T-cell (primary cell): ENCODE data around the gene CCDC78. TPM values are rescaled to one million over a fixed set of nuclear protein-coding genes. Genes with fewer than 3 reads are reported as not detected.

Experiments used
- ATAC-seq, 4 experiments: fragments of 200-7000 bp in 3 of 4; fragments of 150-1000 bp in 1 of 4; cut with Tn5 transposase; replicated peaks in 1 of 4; 1 replicate in 3 of 4; 2 replicates in 1 of 4; pipeline ENCODE4 v1.10.0; 2021; ENCODE audit warnings: moderate library complexity in 3 of 4, mild to moderate bottlenecking in 2 of 4, moderate number of reproducible peaks in 1 of 4
- CTCF ChIA-PET, 2 donors: fragments of 300-600 bp; sonication (Branson Sonifier 250); formaldehyde crosslinking; loops; one replicate each; lab custom pipeline; 2022; ENCODE audit warnings: antibody characterized with exemption in 2 of 2; lab: Charles Lee
- POLR2A ChIA-PET, 2 donors: fragments of 300-600 bp; sonication (Branson Sonifier 250); formaldehyde crosslinking; loops; one replicate each; lab custom pipeline; 2022; ENCODE audit warnings: antibody characterized with exemption in 2 of 2; lab: Charles Lee
- DNase-seq, 35 experiments: peaks; one replicate each; pipeline versions ENCODE4 v3.0.0 to v3.0.0-alpha.2; 2013 to 2023
- H3K27ac ChIP-seq: one replicate; pipeline ENCODE4 v1.5.1; 2013; ENCODE audit warnings: low read length
- H3K27me3 ChIP-seq, 2 experiments: replicated peaks in 1 of 2; 1 replicate in 1 of 2; 2 replicates in 1 of 2; pipeline versions ENCODE4 v1.6.1 to v1.7.0; 2013; ENCODE audit warnings: low read length in 1 of 2, mixed read lengths in 1 of 2; ENCODE audit not compliant: control insufficient read depth in 2 of 2, insufficient read depth in 2 of 2; ENCODE audit errors: extremely low read depth in 1 of 2
- H3K36me3 ChIP-seq, 2 donors: 1 replicate in 1 of 2; 2 replicates in 1 of 2; pipeline versions ENCODE4 v1.6.1 to v1.7.0; 2013; ENCODE audit warnings: low read length in 1 of 2; ENCODE audit not compliant: control insufficient read depth in 2 of 2, insufficient read depth in 1 of 2; ENCODE audit errors: extremely low read depth in 1 of 2
- H3K4me1 ChIP-seq, 2 experiments: 1 replicate in 1 of 2; 2 replicates in 1 of 2; pipeline versions ENCODE4 v1.6.1 to v1.7.0; 2013; ENCODE audit warnings: low read length in 2 of 2, mixed read lengths in 1 of 2; ENCODE audit not compliant: insufficient read depth in 2 of 2, control insufficient read depth in 1 of 2; ENCODE audit errors: extremely low read depth in 1 of 2
- H3K4me3 ChIP-seq, 2 donors: 1 replicate in 1 of 2; 2 replicates in 1 of 2; pipeline versions ENCODE4 v1.5.1 to v1.7.0; 2013; ENCODE audit warnings: mild to moderate bottlenecking in 2 of 2, low read length in 1 of 2, moderate library complexity in 1 of 2; ENCODE audit not compliant: control insufficient read depth in 1 of 2; ENCODE audit errors: extremely low read depth in 1 of 2
- H3K9me3 ChIP-seq: 2 replicates; pipeline ENCODE4 v1.7.0; 2013
- H3K27ac Mint-ChIP-seq, 2 donors: one replicate each; pipeline ENCODE4 v1.8.0; 2020 to 2021; ENCODE audit warnings: mild to moderate bottlenecking in 2 of 2, mixed read lengths in 2 of 2
- H3K27me3 Mint-ChIP-seq, 2 donors: one replicate each; pipeline ENCODE4 v1.8.0; 2021 to 2022; ENCODE audit warnings: mixed read lengths in 2 of 2
- H3K36me3 Mint-ChIP-seq: one replicate; pipeline ENCODE4 v1.8.0; 2021; ENCODE audit warnings: mixed read lengths
- H3K4me1 Mint-ChIP-seq, 3 donors: one replicate each; pipeline ENCODE4 v1.8.0; 2020 to 2022; ENCODE audit warnings: mixed read lengths in 3 of 3, mild to moderate bottlenecking in 1 of 3
- H3K4me3 Mint-ChIP-seq, 3 donors: one replicate each; pipeline ENCODE4 v1.8.0; 2020 to 2022; ENCODE audit warnings: mild to moderate bottlenecking in 3 of 3, mixed read lengths in 3 of 3, moderate library complexity in 3 of 3
- H3K9me3 Mint-ChIP-seq, 3 donors: one replicate each; pipeline ENCODE4 v1.8.0; 2020 to 2022; ENCODE audit warnings: mixed read lengths in 3 of 3
- WGBS: methylation state at CpG from one replicate; pipeline ENCODE4 v1.1.5; 2013; ENCODE audit warnings: missing lambda C conversion rate; ENCODE audit not compliant: insufficient coverage; 5-methylcytosine and 5-hydroxymethylcytosine counted together
- total RNA-seq, 35 experiments: library from RNA in 6 of 35; stranded (reverse) in 6 of 35; fragments of 120-200 nt in 1 of 35; gene quantifications; one replicate each; pipeline versions ENCODE4 v1.2.1 to v1.2.4 and lab custom pipeline; 2013 to 2026

Gene CCDC78
- total RNA-seq, 5 donors from 2014 or later (not counting 1 experiment from before 2014, with no cell fraction given): 3.1 to 17.1 (median 8.6) TPM

DNA sequence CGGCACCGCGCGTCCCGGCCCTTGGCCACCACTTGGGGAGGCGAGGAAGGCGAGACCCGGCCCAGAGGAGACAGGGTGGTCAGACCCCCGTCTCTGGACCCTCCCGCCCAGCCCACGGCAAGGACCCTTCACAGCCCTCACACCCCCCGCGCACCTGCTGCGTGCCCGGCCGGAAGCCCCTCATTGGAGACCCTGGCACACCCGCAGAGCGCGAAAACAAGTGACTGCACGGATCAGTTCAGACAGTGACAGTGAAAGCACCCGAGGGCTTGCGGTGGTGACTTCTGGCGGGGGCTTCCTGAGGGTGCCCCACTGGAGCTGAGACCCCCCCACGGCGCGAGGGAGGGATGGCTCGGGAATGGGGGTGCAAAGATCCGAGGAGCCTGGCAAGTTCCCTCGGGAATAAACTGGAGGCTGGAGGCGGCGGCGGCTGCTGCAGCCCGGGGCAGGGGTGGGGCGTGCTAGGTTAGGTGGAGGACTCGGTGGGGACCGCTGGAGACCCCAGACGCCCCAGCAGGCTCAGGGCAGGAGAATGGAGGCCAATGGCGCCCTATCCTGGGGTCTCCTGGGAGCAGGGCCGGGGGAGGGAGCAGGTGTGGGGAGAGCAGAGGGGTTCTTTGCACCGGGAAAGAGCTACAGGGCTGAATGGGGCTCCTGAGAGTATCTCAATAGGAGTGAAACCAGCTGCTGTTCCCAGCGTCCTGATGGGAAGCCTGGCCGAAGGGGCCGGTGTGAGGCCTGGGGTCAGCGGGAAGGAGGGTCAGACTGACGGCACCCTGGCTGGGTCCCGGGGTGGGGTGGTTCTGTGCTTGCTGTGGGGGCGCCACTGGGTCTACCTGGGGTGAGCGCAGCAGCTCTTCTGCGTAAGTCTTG lies 19.8 kb downstream of the CCDC78 start:
- no peak for ATAC-seq
- POLR2A ChIA-PET: no interaction called here
- Histone ChIP-seq H3K27me3 (peaks cover 8 to 92% of the 10 kb centered on the region in 2 experiments), H3K36me3 (no peaks in the 10 kb centered on the region), H3K9me3 (no peaks in the 10 kb centered on the region), H3K4me3 (no peak overlapping the region), H3K27ac (no peak overlapping the region), H3K4me1 (peaks cover 0 to 20% of the 10 kb centered on the region in 2 experiments)
- Mint-ChIP-seq H3K27ac (no peak overlapping the region), H3K36me3 (no peaks in the 10 kb centered on the region), H3K9me3 (no peaks in the 10 kb centered on the region), H3K27me3 (peaks cover 29 to 63% of the 10 kb centered on the region in 2 donors), H3K4me1 (peaks cover 0 to 11% (median 5%) of the 10 kb centered on the region in 3 donors), H3K4me3 (peak overlapping the region in 2 of 3 donors; percentile 13 to 54)
- DNase-seq: no peak
- WGBS: 9% methylated on average over 42 of the region's 49 CpGs
- CTCF ChIA-PET: no interaction called here

DNA sequence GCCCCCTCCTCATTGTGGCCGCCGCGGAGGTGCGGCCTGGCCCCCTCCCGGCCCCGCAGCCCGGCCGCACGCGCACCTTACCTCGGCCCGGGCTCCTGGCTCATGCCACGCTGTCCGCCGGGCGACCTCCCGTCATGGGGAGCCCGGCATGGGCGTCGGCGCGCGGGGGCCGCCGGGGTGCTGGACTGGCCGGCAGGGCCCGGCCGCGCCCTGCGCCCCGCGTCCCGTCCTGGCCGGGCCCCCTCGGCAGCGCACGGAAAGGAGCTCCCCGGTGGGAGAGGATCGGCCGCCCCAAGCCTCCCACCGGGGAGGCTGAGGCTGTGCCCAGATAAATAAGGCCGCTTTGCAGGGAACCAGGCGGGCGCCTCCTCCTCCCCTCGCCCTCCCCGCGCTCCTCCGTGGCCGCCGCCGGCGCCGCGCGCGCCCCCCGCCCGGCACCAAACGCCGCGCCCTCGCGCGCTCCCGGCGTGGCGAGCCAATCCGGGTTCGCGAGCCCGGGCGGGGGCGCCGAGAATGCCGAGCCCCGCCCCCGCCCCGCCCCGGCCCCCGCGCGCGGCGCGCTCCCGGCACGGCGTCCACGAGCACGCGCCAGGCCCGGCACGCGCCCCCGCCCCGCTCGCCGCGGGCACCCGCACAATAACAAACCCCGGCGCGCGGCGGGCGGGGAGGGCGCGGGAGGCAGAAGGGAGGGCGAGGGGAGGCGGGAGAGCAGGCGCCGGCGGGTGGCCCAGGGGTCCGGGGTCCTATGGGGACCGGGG lies 20.6 kb downstream of the CCDC78 start, which contains the start of gene FBXL16:
Gene FBXL16, minus strand, starts transcription at position 371 of the 758 bp plus-strand sequence. CDS start 8,396 bp downstream, outside the sequence.
- Mint-ChIP-seq H3K27ac (no peak within 1 kb of the TSS), H3K4me3 (peak within 1 kb of the TSS in 1 of 3 donors; percentile 54), H3K4me1 (peaks cover 0 to 13% (median 5%) of the 10 kb centered on the region in 3 donors), H3K36me3 (no peaks in the 10 kb centered on the region), H3K9me3 (no peaks in the 10 kb centered on the region), H3K27me3 (peaks cover 26 to 64% of the 10 kb centered on the region in 2 donors)
- H3K36me3 ChIP-seq: no peaks in the 10 kb centered on the region
- peak in 3 of 4 experiments; percentile 26 to 39 (median 27) for ATAC-seq
- 3% methylated on average over 95 of the region's 115 CpGs for WGBS
- no peak within 1 kb of the TSS for H3K27ac ChIP-seq
- H3K4me3 ChIP-seq: no peak within 1 kb of the TSS
- H3K4me1 ChIP-seq: peaks cover 0 to 27% of the 10 kb centered on the region in 2 experiments
- CTCF ChIA-PET: no interaction called here
- no peak for DNase-seq
- H3K9me3 ChIP-seq: no peaks in the 10 kb centered on the region
- POLR2A ChIA-PET: no interaction called here
- H3K27me3 ChIP-seq: peaks cover 8 to 91% of the 10 kb centered on the region in 2 experiments

DNA sequence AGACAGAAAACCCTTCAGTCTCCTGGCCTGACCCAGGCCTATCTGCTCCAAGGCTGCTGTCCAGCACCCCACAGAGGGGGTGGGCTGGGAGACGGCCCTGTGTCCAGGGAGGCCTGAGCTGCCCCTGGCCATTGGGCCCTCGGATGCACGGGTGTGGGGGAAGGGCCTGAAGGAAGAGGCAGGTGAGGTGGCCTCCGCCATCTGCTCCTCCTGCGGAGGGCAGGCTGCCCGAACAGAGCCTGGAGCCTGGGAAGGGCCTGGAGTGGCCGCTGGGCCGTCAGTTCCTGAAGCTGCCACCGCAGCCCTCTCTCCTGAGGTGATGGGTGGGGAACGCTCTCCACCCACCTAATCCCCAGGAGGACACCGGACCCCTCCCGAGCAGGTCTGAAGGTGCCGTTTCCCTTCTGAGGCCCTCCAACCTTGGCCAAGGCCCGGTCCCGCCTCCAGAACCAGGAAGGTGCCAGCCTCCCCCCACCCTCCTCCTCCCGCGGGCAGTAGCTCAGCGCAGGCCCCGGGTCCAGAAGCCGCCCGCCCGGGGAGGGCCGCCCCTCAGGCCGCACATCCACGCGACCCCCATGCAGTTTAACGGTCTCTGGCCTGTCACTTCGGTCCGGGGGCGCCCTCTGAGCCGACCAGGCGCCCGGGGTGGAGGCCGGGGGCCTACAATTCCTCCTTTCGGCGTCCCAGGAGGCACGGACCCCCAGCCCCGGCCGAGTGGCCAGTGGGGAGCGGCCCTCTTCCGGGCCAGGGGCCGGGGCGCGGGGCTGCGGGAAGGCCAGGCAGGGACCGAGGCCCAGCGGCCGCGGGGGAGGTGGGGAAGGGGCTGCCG lies 21.5 kb downstream of the CCDC78 start:
- Histone ChIP-seq H3K27ac (no peak overlapping the region), H3K4me1 (peaks cover 0 to 35% of the 10 kb centered on the region in 2 experiments), H3K27me3 (peaks cover 8 to 90% of the 10 kb centered on the region in 2 experiments), H3K4me3 (no peak overlapping the region), H3K9me3 (no peaks in the 10 kb centered on the region), H3K36me3 (no peaks in the 10 kb centered on the region)
- ChIA-PET CTCF (no interaction called here), POLR2A (interaction anchor here in 1 of 2 donors (0.6 kb wide), 1 partner anchor 23 kb away, joined by 4 read pairs; no protein-coding TSS in a partner anchor)
- Mint-ChIP-seq H3K36me3 (no peaks in the 10 kb centered on the region), H3K27me3 (peaks cover 26 to 57% of the 10 kb centered on the region in 2 donors), H3K4me1 (peaks cover 0 to 16% (median 8%) of the 10 kb centered on the region in 3 donors), H3K27ac (no peak overlapping the region), H3K4me3 (peak overlapping the region in 1 of 3 donors; percentile 51), H3K9me3 (no peaks in the 10 kb centered on the region)
- ATAC-seq (no peak), DNase-seq (no peak)
- 12% methylated on average over 30 of the region's 50 CpGs for WGBS

DNA sequence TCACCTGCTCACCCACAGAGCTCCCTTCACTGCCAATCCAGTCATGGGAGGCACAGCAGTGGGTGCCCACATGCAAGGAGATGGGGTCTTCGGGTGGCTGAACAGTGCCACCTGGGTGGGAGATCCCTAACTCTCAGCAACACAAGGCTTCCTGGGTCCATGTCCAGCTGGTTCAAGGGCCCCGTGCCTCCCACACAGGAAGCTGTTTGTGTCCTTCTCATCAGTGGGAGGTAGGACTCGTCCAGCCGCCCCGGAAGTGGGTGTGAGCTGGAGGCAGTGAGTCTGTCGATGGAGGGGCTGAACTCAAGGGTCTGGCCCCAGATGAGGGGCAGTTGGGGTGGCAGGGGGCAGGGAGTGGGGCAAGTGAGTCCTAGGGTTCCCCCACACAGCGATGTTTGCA lies 22.2 kb downstream of the CCDC78 start:
- H3K4me3 Mint-ChIP-seq: no peak overlapping the region
- 75% methylated on average over 5 of the region's 7 CpGs for WGBS

DNA sequence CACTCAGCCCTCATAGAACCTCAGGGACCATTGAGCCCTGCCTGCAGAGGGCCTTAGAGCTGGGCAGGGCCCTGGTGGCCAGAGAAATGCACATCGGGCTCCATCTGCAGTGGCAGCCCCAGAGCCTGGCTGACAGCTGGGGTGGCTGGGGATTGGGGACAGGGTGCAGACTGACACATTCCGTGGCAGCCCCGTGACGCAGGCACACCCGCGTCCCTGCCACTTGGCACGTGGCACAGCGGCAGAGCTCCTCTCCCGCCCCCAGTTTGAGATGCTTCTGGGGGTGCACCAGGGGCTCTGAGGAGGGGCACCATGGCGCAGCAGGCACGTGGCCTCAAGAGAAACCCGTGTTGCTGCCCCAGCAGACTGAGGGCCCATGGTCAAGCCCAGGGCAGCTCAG lies 22.8 kb downstream of the CCDC78 start:
- Histone ChIP-seq H3K27me3 (peaks cover 1 to 82% of the 10 kb centered on the region in 2 experiments), H3K4me1 (peaks cover 3 to 48% of the 10 kb centered on the region in 2 experiments), H3K36me3 (no peaks in the 10 kb centered on the region), H3K27ac (no peak overlapping the region), H3K4me3 (no peak overlapping the region), H3K9me3 (no peaks in the 10 kb centered on the region)
- Mint-ChIP-seq H3K4me1 (peaks cover 0 to 26% (median 14%) of the 10 kb centered on the region in 3 donors), H3K9me3 (no peaks in the 10 kb centered on the region), H3K27ac (no peak overlapping the region), H3K27me3 (peaks cover 20 to 43% of the 10 kb centered on the region in 2 donors), H3K36me3 (no peaks in the 10 kb centered on the region), H3K4me3 (no peak overlapping the region)
- ATAC-seq (no peak), DNase-seq (no peak)
- WGBS: 85% methylated on average over 12 of the region's 12 CpGs
- ChIA-PET POLR2A (no interaction called here), CTCF (no interaction called here)

More for the DNA sequence above, 22.2 kb downstream of the CCDC78 start:
- H3K9me3 Mint-ChIP-seq: no peaks in the 10 kb centered on the region
- H3K27ac Mint-ChIP-seq: no peak overlapping the region
- no peaks in the 10 kb centered on the region for H3K36me3 Mint-ChIP-seq
- ATAC-seq (no peak), DNase-seq (no peak)
- peaks cover 22 to 50% of the 10 kb centered on the region in 2 donors for H3K27me3 Mint-ChIP-seq
- Histone ChIP-seq H3K36me3 (no peaks in the 10 kb centered on the region), H3K4me3 (no peak overlapping the region), H3K27ac (no peak overlapping the region), H3K27me3 (peaks cover 7 to 86% of the 10 kb centered on the region in 2 experiments), H3K9me3 (no peaks in the 10 kb centered on the region), H3K4me1 (peaks cover under 1 to 42% of the 10 kb centered on the region in 2 experiments)
- peaks cover 0 to 24% (median 11%) of the 10 kb centered on the region in 3 donors for H3K4me1 Mint-ChIP-seq
- ChIA-PET CTCF (no interaction called here), POLR2A (no interaction called here)
